ENCODE measurements around the gene CLEC4E.
"Not testable (repeated sequence)": the region's sequence is repeated elsewhere in the genome, so short reads cannot be mapped to it uniquely, and the experiment has no call there.

CLEC4E gene

GRCh38 chr12:8540831-8541230 lies at the start of gene CLEC4E:
CLEC4E (minus strand) TSS chr12:8540905; CDS start chr12:8540797, 108 bp downstream.
- not testable (repeated sequence) for DNase-seq (ENCODE audit: low spot score)

GRCh38 chr12:8589679-8590078 lies 49.0 kb upstream of the CLEC4E start:
- no peak for DNase-seq (ENCODE audit: low spot score)

DNA sequence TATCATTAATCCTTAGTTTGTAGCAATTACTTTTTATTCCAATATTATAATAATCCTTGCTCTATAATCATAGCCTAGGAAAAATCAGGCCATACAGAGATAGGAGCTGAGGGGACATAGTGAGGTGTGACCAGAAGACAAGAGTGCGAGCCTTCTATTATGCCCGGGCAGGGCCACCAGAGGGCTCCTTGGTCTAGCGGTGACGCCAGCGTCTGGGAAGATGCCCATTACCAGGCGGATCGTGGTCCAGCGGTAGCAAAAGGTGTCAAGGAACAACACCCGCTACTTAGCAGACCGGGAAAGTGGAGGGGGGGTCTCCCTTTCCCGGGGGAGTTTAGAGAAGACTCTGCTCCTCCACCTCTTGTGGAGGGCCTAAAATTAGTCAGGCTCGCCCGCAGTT lies 43.8 kb upstream of the CLEC4E start:
- not testable (repeated sequence) for DNase-seq (ENCODE audit: low spot score)

- no peak for DNase-seq (ENCODE audit: low spot score)
These were observed 43.3 kb upstream of the CLEC4E start for GRCh38 chr12:8584004-8584403.

- no peak for DNase-seq (ENCODE audit: low spot score)
These were observed 40.5 kb upstream of the CLEC4E start for GRCh38 chr12:8581098-8581784.

- no peak for DNase-seq (ENCODE audit: low spot score)
These were observed 37.2 kb upstream of the CLEC4E start for GRCh38 chr12:8577879-8578278.

DNA sequence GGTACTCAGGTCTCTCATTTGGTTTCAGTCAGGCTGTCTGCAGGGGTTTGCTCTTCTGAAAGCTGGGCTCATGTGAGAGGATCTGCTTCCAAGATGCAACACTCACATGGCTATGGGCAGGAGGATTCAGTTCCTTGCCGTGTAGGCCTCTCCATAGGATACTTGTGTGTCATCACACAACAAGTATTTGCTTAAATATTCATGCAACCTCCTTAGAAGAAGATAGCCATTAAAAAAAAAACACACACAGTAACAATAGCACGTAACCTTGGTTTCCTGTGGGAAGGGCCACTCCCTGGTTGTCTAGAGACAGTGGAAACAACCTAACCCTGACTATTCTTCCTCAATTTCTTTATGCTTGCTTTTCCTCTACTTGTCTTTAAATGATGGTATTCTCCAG lies 31.8 kb upstream of the CLEC4E start:
- DNase-seq (ENCODE audit: low spot score) = no peak

DNA sequence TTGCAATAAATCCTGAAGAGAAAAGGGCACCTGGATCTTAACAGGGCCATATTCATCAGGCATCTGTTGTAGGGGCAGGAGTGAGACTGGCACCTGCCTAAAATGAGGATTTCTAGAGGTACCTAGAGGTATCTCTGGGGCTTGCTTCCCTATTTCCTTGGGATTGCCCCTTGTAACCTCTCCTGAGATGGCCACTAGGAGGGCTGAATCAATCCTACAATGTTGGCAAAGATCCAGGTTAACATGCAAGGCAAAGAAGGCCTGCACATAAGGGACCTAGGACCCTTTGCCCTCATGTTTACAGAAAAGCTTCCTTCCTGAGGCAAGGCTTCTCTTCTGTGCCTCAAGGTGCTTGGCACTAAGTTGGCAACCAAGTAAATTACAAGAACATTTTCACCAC lies 25.8 kb upstream of the CLEC4E start:
- DNase-seq (ENCODE audit: low spot score) = no peak

DNA sequence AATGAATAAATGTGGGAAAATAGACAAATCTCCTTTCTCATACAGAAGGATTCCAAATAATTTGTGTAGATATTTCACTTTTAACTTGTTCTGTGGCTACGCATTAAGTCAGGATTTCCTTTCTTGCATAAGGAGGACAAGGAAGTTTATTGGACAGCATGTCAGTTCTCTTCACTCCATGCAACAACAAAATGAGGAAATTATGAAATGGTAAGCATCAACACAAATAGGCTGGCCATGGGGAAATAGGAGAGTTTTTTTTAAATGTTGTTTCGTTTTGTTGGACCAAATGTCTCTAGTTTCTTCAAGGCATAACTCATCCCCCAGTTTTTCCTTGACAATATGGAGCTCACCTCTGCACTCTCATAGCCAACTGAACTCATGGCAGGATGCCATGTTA lies 25.3 kb upstream of the CLEC4E start:
- DNase-seq (ENCODE audit: low spot score) = not testable (repeated sequence)

GRCh38 chr12:8564656-8565055 lies 24.0 kb upstream of the CLEC4E start:
- DNase-seq (ENCODE audit: low spot score) = no peak

- DNase-seq (ENCODE audit: low spot score) = no peak
These were observed 22.7 kb upstream of the CLEC4E start for GRCh38 chr12:8563356-8563755.

DNA sequence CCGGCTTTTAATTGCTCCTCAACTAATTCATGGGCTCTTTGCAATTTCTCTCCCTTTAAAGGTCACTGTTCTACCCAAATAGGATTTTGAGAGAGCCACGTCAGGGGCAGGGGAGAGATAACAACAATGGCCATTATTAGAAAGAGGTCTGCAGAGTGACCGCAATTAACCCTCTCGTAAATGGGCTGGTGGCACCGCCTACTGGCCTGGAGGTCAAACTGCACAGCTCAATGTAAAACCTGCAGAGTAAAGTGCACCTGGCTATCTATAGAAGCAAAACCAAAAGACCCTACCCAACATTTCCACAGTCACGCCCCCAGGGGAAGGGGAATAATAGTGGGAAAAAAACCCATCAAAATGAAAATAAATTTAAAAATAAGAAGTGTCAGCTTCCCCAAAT lies 21.6 kb upstream of the CLEC4E start:
- DNase-seq (ENCODE audit: low spot score) = no peak

GRCh38 chr12:8561011-8561410 lies 20.3 kb upstream of the CLEC4E start:
- DNase-seq (ENCODE audit: low spot score) = no peak

DNA sequence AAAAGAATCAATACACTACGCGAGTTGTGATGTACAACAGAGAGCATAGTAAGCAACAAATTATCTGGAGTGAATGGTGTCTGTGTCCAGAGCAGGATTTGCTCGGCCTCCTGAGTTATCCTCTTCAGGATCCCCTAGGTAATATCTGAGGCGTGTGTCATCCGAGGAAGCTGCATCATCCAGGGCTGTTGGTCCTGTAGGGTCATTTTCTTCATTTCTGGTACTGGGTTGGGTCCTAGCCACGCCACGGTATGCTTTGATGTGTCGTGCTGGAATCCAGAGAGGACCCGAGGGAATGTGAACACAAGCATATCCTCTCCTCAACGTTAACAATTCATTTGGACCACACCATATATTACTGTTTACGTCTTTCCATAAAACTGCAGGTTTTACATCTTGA lies 19.0 kb upstream of the CLEC4E start:
- no peak for DNase-seq (ENCODE audit: low spot score)

- no peak for DNase-seq (ENCODE audit: low spot score)
These were observed 15.9 kb upstream of the CLEC4E start for GRCh38 chr12:8556531-8557097.

GRCh38 chr12:8554451-8555195 lies 13.9 kb upstream of the CLEC4E start:
- no peak for DNase-seq (ENCODE audit: low spot score)

DNA sequence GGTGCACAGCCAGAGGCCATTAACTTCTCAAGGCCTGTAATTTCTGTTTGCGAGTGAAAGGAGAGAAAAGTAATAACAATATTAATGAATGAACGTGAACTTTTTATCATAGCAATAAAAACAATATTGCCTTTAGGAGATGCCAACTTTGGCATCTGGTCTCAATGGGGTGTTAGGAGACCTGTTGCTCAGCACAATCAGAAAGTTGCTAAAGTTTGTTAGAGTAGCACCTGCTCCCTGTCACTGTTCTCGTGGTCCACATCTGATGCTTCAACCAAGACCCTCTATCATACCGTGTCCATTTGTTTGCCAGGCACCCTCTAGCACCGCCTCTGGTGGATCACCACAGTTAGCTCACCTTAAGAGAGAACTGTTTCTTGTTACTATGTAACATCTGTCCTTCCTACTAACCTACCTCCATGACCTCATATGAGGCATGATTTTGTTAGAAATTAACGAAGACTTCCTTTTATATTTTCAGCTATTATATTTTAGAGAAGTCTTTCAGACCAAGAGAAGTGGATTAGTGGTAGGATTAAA lies 12.5 kb upstream of the CLEC4E start:
- no peak for DNase-seq (ENCODE audit: low spot score)

DNA sequence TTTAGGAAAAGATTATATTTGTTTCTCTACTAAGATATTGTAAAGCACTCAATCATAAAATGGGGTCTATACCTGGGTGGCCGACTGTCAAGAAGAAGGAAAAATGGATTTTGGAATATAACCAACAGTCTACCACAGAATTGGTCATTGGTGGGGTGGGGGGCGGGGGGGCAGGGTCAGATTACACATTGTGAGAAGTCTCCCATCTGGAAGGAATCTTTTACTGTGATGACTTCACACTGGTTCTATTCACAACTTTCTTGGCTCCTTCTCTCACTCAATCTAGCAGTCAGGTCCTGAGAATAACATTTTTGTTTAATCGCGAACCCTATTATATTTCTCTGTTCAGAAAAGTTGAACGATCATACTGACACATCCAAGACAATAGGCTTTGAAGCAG lies 8.7 kb upstream of the CLEC4E start:
- DNase-seq (ENCODE audit: low spot score) = no peak

- DNase-seq (ENCODE audit: low spot score) = no peak
These were observed 7.5 kb upstream of the CLEC4E start for GRCh38 chr12:8548192-8548591.

DNA sequence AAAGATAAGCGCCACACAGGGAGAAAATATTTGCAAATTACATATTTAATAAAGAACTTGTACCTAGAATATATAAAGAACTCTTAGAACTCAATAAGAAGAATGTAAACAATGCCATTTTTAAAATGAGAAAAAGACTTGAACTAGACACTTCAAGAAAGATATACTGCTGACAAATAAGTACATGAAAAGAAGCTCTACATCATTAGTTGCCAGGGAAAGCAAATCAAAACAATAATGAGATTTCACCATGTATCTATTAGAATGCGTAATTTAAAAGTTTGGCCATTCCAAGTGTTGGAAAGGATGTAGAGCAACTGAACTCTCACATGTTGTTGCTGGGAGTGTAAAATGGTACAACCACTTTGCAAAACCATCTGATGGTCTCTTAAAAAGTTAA lies 6.9 kb upstream of the CLEC4E start:
- no peak for DNase-seq (ENCODE audit: low spot score)

DNA sequence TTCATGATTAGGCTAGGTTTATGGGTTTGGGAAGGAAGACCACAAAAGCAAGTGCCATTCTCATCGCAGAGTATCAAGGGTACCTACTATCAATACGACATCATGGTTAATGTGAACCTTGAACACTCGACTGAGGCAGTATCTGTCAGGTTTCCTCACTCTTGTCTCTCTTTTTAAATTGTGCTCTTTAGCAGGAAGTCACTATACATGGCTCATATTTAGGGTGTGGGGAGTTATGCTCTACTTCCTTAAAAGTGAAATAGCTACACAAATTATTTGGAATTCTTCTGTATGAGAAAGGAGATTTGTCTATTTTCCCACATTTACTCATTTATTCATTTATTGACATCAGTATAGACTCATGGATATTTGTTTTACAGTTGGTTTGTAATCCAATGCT lies 5.9 kb upstream of the CLEC4E start:
- no peak for DNase-seq (ENCODE audit: low spot score)

GRCh38 chr12:8544295-8544694 lies 3.6 kb upstream of the CLEC4E start:
- peak; percentile 73 for DNase-seq (ENCODE audit: low spot score)

DNA sequence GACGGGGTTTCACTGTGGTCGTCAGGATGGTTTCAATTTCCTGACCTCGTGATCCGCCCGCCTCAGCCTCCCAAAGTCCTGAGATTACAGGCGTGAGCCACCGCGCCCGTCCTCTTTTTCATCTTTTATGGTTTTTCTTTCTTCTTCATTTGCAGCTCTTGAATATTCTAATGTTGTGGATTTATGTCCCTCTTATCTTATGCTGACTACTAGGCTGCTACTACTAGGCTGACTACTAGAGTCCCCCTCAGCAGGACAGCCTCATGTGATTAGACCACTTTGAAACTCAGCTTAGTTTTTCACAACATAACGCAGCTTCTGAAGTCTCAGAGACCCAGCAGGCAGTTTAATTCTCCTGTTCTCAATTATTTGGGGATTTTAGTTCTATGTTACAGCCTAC lies 857 bp upstream of the CLEC4E start:
- no peak for DNase-seq (ENCODE audit: low spot score)

All from activated CD4-positive, alpha-beta T cell treated with anti-CD3 and anti-CD28 coated beads, Interleukin-2, Interleukin-4, amounts not matched to agents 100 ng/mL and 50 ng/mL, durations not matched to agents 16 hours and 8 hours (primary cell).